Left cardiac atrium (tissue), 2 donors: Measurements from ENCODE around the gene FHAD1. TPM values are rescaled to one million over a fixed set of nuclear protein-coding genes. Genes with fewer than 3 reads are reported as not detected.

Experiments used
- total RNA-seq, 2 donors: library from RNA; stranded (reverse); fragmentation: NEBNext Ultra II Directional; extraction: Animal tissue kit (Norgen Biotek cat#: 25700); gene quantifications; one replicate each; pipeline ENCODE4 v1.2.1, GENCODE V29; 2021
- donor health status: DM: no; HTN: yes; CAD: no; lungs with severe emphysema.
- donor health status: DM: yes; HTN: yes; CAD: no.

Gene FHAD1
- total RNA-seq, 2 donors from 2014 or later, result 0.47 TPM; not detected in 1

Other genes starting within 250 kb of the FHAD1 start
- 1 to 10 TPM; 4.2 to 4.3 TPM for gene TMEM51, start 93.5 kb upstream of the FHAD1 start, total RNA-seq
- gene EFHD2, start 162.7 kb downstream of the FHAD1 start, total RNA-seq, result 10 to 100 TPM; 19.1 to 24.0 TPM
- gene CTRC, start 191.2 kb downstream of the FHAD1 start, total RNA-seq, result not detected
- not detected for gene CELA2A, start 209.5 kb downstream of the FHAD1 start, total RNA-seq
- gene CELA2B, start 228.9 kb downstream of the FHAD1 start, total RNA-seq, result not detected